ENCODE data around the gene RPS6KA5. TPM values are rescaled to one million over a fixed set of nuclear protein-coding genes. Genes with fewer than 3 reads are reported as not detected.

RPS6KA5 gene
- total and polyA plus RNA-seq, 5 experiments from 2014 or later = 12.3 to 23.2 (median 14.5) TPM

- ATAC-seq = no peak
- Mint-ChIP-seq H3K4me1 (peaks cover 0 to 8% (median 5%) of the 10 kb centered on the region in 4 donors), H3K9me3 (no peaks in the 10 kb centered on the region), H3K27ac (no peak overlapping the region), H3K27me3 (peaks cover 0 to 5% (median 0%) of the 10 kb centered on the region in 5 donors), H3K4me3 (no peak overlapping the region), H3K36me3 (no peaks in the 10 kb centered on the region)
- DNase-seq = no peak
- POLR2A ChIA-PET = no interaction called here
Measured at GRCh38 chr14:90811641-90812040, 248.8 kb downstream of the RPS6KA5 start.

- no peak overlapping the region for H3K4me3 Mint-ChIP-seq
- ATAC-seq = no peak
- POLR2A ChIA-PET = no interaction called here
- H3K36me3 Mint-ChIP-seq = no peaks in the 10 kb centered on the region
- peaks cover 0 to 8% (median 5%) of the 10 kb centered on the region in 4 donors for H3K4me1 Mint-ChIP-seq
- H3K9me3 Mint-ChIP-seq = no peaks in the 10 kb centered on the region
- H3K27me3 Mint-ChIP-seq = peaks cover 0 to 5% (median 0%) of the 10 kb centered on the region in 5 donors
- no peak overlapping the region for H3K27ac Mint-ChIP-seq
- DNase-seq = no peak
Measured at GRCh38 chr14:90810806-90811205, 249.6 kb downstream of the RPS6KA5 start.

DNA sequence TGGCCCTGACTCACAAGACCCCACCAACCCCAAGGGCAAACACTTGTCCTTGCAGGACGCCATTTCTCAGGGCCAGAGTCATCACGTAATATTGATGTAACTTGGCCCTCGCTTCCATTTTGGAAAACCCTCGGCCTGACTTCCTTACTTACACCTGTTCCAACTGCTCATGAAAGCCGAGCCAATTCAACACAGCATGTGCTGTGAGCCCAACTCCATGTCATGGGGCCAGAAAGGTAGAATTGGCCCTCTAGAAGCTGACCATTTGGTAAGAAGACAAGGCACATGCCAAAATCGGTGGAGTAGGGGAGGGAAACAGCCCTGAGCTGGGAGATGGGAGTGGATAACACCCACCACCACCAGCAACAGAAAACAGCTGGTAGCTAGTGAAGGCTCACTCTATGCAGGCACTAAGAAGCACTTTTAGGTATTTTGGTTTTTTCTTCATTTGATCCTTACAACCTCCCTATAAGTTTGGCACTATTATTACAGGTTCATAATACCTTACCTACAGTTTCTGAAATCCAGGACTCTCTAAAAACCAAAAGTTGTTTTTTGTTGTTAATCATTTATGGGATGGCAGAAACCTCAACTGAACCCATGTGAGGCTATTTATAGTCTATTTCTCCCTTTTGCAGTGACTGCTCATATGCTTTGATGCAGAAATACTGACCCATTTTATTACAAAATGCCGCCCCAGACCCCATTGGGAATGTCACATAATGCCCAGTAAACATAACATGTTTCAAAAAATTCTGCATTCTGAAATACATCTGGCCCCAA is 250.7 kb downstream of the RPS6KA5 start:
- ATAC-seq (no peak), DNase-seq (no peak)
- Mint-ChIP-seq H3K36me3 (no peaks in the 10 kb centered on the region), H3K9me3 (no peaks in the 10 kb centered on the region), H3K4me3 (no peak overlapping the region), H3K27ac (no peak overlapping the region), H3K4me1 (peaks cover 0 to 4% (median 0%) of the 10 kb centered on the region in 4 donors), H3K27me3 (no peaks in the 10 kb centered on the region)
- POLR2A ChIA-PET = interaction anchor here (1.0 kb wide), 1 partner anchor 9 kb away, joined by 3 read pairs; no protein-coding TSS in a partner anchor

GRCh38 chr14:90808759-90809529 is 251.5 kb downstream of the RPS6KA5 start:
- Mint-ChIP-seq H3K9me3 (no peaks in the 10 kb centered on the region), H3K4me1 (peaks cover 0 to 1% (median 0%) of the 10 kb centered on the region in 4 donors), H3K27me3 (no peaks in the 10 kb centered on the region), H3K36me3 (no peaks in the 10 kb centered on the region), H3K27ac (no peak overlapping the region), H3K4me3 (no peak overlapping the region)
- POLR2A ChIA-PET = interaction anchor here (1.0 kb wide), 1 partner anchor 9 kb away, joined by 3 read pairs; no protein-coding TSS in a partner anchor
- no peak for ATAC-seq
- DNase-seq = no peak

DNA sequence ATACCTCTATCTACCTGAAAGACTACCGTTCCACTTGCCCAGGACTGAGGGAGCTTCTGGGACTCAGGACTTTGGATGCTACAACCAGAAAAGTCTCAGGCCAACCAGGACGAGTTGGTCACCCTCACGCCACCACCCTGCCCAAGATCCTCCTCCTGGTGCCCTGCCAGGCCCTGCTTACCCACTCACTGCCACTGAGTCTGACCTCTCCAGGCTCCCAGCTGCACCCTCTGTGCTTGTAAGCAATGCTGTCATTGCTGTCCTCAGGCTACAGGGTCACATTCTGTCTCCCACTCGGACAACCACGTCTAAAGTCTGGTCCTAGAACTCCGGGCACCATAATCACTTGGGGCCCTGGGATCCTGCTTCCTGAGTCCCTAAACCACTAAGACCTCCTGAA is 253.4 kb downstream of the RPS6KA5 start:
- no peak overlapping the region for H3K4me3 Mint-ChIP-seq
- H3K27me3 Mint-ChIP-seq = no peaks in the 10 kb centered on the region
- DNase-seq (no peak), ATAC-seq (no peak)
- no peak overlapping the region for H3K27ac Mint-ChIP-seq
- peaks cover 0 to 3% (median 0%) of the 10 kb centered on the region in 4 donors for H3K4me1 Mint-ChIP-seq
- H3K9me3 Mint-ChIP-seq = no peaks in the 10 kb centered on the region
- POLR2A ChIA-PET = interaction anchor here (0.6 kb wide), 1 partner anchor 558 kb away, joined by 3 read pairs; no protein-coding TSS in a partner anchor
- H3K36me3 Mint-ChIP-seq = no peaks in the 10 kb centered on the region

GRCh38 chr14:90805662-90806540 is 254.5 kb downstream of the RPS6KA5 start:
- H3K4me3 Mint-ChIP-seq = no peak overlapping the region
- H3K27me3 Mint-ChIP-seq = no peaks in the 10 kb centered on the region
- no peaks in the 10 kb centered on the region for H3K9me3 Mint-ChIP-seq
- H3K4me1 Mint-ChIP-seq = peaks cover 6 to 7% (median 7%) of the 10 kb centered on the region in 4 donors
- no peak overlapping the region for H3K27ac Mint-ChIP-seq
- DNase-seq (no peak), ATAC-seq (no peak)
- POLR2A ChIA-PET = no interaction called here
- no peaks in the 10 kb centered on the region for H3K36me3 Mint-ChIP-seq

- POLR2A ChIA-PET = no interaction called here
- no peaks in the 10 kb centered on the region for H3K36me3 Mint-ChIP-seq
- no peaks in the 10 kb centered on the region for H3K9me3 Mint-ChIP-seq
- peaks cover 8 to 14% (median 9%) of the 10 kb centered on the region in 4 donors for H3K4me1 Mint-ChIP-seq
- no peak for ATAC-seq
- H3K27me3 Mint-ChIP-seq = no peaks in the 10 kb centered on the region
- H3K4me3 Mint-ChIP-seq = no peak overlapping the region
- DNase-seq = no peak
- no peak overlapping the region for H3K27ac Mint-ChIP-seq
Measured at GRCh38 chr14:90805084-90805391, 255.4 kb downstream of the RPS6KA5 start.

DNA sequence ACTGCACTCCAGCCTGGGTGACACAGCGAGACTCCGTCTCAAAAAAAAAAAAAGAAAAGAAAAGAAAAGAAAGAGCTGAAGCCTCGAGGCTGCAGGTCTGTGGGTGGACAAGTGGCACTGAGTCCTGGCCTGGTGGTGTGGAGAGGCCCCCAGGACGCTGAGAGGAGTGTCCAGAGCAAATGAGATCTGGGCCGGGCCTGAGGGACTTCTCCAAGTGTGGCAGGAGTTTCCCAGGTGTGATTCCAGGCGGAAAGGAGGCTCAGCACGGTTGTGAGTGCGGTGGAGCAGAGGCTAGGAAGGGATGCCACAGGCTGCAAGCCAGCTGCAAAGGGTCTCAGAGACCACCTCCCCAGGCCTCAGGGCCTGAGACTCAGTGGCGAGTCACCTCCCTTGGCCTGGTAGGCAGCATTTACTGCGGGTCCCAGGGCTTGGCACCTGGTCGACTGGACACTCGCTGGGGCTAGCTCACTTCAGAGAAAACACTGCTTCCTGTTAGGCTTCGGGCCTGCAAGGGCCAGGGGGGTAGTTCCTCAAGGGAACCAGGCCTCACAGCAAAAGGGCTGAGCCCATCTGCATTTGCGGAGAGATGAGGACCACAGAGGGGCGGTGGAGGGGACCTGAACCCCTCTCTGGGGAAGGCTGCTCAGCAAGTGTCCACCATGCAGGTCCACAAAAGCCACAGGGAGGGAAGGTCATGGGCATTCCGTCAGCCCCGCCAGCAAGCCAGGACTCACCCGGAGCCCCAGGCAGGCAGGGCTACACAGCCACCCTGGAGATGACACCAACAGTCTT is 256.0 kb downstream of the RPS6KA5 start:
- Mint-ChIP-seq H3K36me3 (no peaks in the 10 kb centered on the region), H3K4me3 (no peak overlapping the region), H3K4me1 (peaks cover 8 to 16% (median 10%) of the 10 kb centered on the region in 4 donors), H3K27me3 (no peaks in the 10 kb centered on the region), H3K27ac (peak overlapping the region in 2 of 10 donors; percentile 35 to 69), H3K9me3 (no peaks in the 10 kb centered on the region)
- DNase-seq = no peak
- ATAC-seq = no peak
- POLR2A ChIA-PET = no interaction called here

DNA sequence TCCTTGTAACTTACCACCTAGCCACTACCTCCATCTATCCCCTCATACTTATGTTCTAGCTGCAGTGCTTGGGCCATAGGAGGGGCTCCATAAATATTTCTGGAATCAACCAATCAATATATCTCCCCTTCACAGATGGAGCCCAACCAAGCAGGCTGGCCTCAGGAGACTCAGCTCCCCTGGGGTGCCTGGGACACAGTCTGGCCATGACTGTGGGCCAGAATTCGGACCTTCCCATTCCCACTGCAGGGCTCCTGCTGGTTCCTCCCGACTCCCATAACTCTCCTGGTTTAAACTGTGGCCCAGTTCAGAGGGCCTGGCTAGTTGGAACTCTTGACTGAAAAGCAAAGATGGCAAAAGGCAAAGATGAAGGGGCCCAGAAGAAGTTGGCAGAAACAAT is 257.2 kb downstream of the RPS6KA5 start:
- Mint-ChIP-seq H3K9me3 (no peaks in the 10 kb centered on the region), H3K4me3 (no peak overlapping the region), H3K27ac (peak overlapping the region in 1 of 10 donors; percentile 12), H3K4me1 (peaks cover 8 to 16% (median 10%) of the 10 kb centered on the region in 4 donors), H3K27me3 (no peaks in the 10 kb centered on the region), H3K36me3 (no peaks in the 10 kb centered on the region)
- POLR2A ChIA-PET = no interaction called here
- DNase-seq = no peak
- no peak for ATAC-seq

GRCh38 chr14:90799420-90799819 is 261.0 kb downstream of the RPS6KA5 start:
- Mint-ChIP-seq H3K27ac (no peak overlapping the region), H3K9me3 (no peaks in the 10 kb centered on the region), H3K27me3 (no peaks in the 10 kb centered on the region), H3K36me3 (no peaks in the 10 kb centered on the region), H3K4me1 (peaks cover 8 to 16% (median 9%) of the 10 kb centered on the region in 4 donors), H3K4me3 (peak overlapping the region in 1 of 10 donors; percentile 21)
- no peak for DNase-seq
- POLR2A ChIA-PET = no interaction called here
- ATAC-seq = no peak

- H3K36me3 Mint-ChIP-seq = no peaks in the 10 kb centered on the region
- no peak for ATAC-seq
- POLR2A ChIA-PET = no interaction called here
- DNase-seq = no peak
- no peaks in the 10 kb centered on the region for H3K27me3 Mint-ChIP-seq
- H3K4me3 Mint-ChIP-seq = no peak overlapping the region
- no peak overlapping the region for H3K27ac Mint-ChIP-seq
- H3K4me1 Mint-ChIP-seq = peaks cover 8 to 16% (median 9%) of the 10 kb centered on the region in 4 donors
- H3K9me3 Mint-ChIP-seq = no peaks in the 10 kb centered on the region
Measured at GRCh38 chr14:90797919-90798318, 262.5 kb downstream of the RPS6KA5 start.
